H9 (cell line): ENCODE data around the gene FRYL. TPM values are rescaled to one million over a fixed set of nuclear protein-coding genes. Genes with fewer than 3 reads are reported as not detected.

Source experiments
- DNase-seq: peaks from one replicate; pipeline ENCODE4 v3.0.0-alpha.2; 2017
- H2AFZ ChIP-seq: one replicate; pipeline ENCODE4 v1.6.1; 2013; ENCODE audit warnings: mild to moderate bottlenecking, low read length, control low read depth, moderate library complexity
- H2AK5ac ChIP-seq: 2 replicates; pipeline ENCODE4 v1.6.1; 2013; ENCODE audit warnings: low read length, control low read depth, mixed read lengths; ENCODE audit not compliant: insufficient read length
- H2BK120ac ChIP-seq: one replicate; pipeline ENCODE4 v1.6.1; 2013; ENCODE audit warnings: low read depth, mild to moderate bottlenecking, low read length, control low read depth, inconsistent platforms; ENCODE audit not compliant: poor library complexity, severe bottlenecking
- H2BK12ac ChIP-seq: 2 replicates; pipeline ENCODE4 v1.6.1; 2013; ENCODE audit warnings: low read length, control low read depth, mixed read lengths, low read depth; ENCODE audit not compliant: insufficient read length
- H2BK15ac ChIP-seq: 2 replicates; pipeline ENCODE4 v1.6.1; 2013; ENCODE audit warnings: low read depth, low read length, control low read depth
- H2BK20ac ChIP-seq: one replicate; pipeline ENCODE4 v1.6.1; 2013; ENCODE audit warnings: low read depth, mild to moderate bottlenecking, low read length, control low read depth, inconsistent platforms; ENCODE audit not compliant: poor library complexity, severe bottlenecking
- H2BK5ac ChIP-seq: 2 replicates; pipeline ENCODE4 v1.6.1; 2013; ENCODE audit warnings: low read length, control low read depth, mixed read lengths; ENCODE audit not compliant: insufficient read length
- H3K14ac ChIP-seq: 2 replicates; pipeline ENCODE4 v1.6.1; 2013; ENCODE audit warnings: low read length, control low read depth; ENCODE audit not compliant: insufficient read depth
- H3K18ac ChIP-seq: 2 replicates; pipeline ENCODE4 v1.6.1; 2013; ENCODE audit warnings: low read depth, mild to moderate bottlenecking, mixed read lengths, low read length, control low read depth; ENCODE audit not compliant: insufficient read length
- H3K23ac ChIP-seq: 2 replicates; pipeline ENCODE4 v1.6.1; 2013; ENCODE audit warnings: low read length, control low read depth, mixed read lengths, low read depth; ENCODE audit not compliant: insufficient read length
- H3K23me2 ChIP-seq: 2 replicates; pipeline ENCODE4 v1.6.1; 2013; ENCODE audit warnings: low read depth, mild to moderate bottlenecking, mixed read lengths, low read length, control low read depth; ENCODE audit not compliant: insufficient read length, poor library complexity, severe bottlenecking
- H3K27ac ChIP-seq: 2 replicates; pipeline ENCODE4 v1.5.1; 2013; ENCODE audit warnings: low read length, control low read depth, mixed read lengths, low read depth; ENCODE audit not compliant: insufficient read length
- H3K27me3 ChIP-seq: 2 replicates; pipeline ENCODE4 v1.6.1; 2013; ENCODE audit warnings: low read length, control low read depth, inconsistent platforms; ENCODE audit not compliant: insufficient read depth
- H3K4ac ChIP-seq: 2 replicates; pipeline ENCODE4 v1.6.1; 2013; ENCODE audit warnings: low read depth, mild to moderate bottlenecking, control low read depth, inconsistent platforms, low read length, moderate library complexity
- H3K4me1 ChIP-seq: 2 replicates; pipeline ENCODE4 v1.6.1; 2013; ENCODE audit warnings: low read length, control low read depth, inconsistent platforms; ENCODE audit not compliant: insufficient read depth
- H3K4me2 ChIP-seq: 2 replicates; pipeline ENCODE4 v1.6.1; 2013; ENCODE audit warnings: low read length, control low read depth, mixed read lengths; ENCODE audit not compliant: insufficient read length, insufficient read depth
- H3K56ac ChIP-seq: 2 replicates; pipeline ENCODE4 v1.6.1; 2013; ENCODE audit warnings: low read depth, mild to moderate bottlenecking, mixed read lengths, low read length, control low read depth; ENCODE audit not compliant: insufficient read length
- H3K79me1 ChIP-seq: 2 replicates; pipeline ENCODE4 v1.6.1; 2013; ENCODE audit warnings: low read depth, mild to moderate bottlenecking, moderate library complexity, low read length, control low read depth, inconsistent platforms; ENCODE audit not compliant: insufficient read depth, poor library complexity, severe bottlenecking
- H3K79me2 ChIP-seq: 2 replicates; pipeline ENCODE4 v1.6.1; 2013; ENCODE audit warnings: low read length, control low read depth, inconsistent platforms; ENCODE audit not compliant: insufficient read depth
- H3K9ac ChIP-seq: 2 replicates; pipeline ENCODE4 v1.6.1; 2013; ENCODE audit warnings: low read length, control low read depth, mixed read lengths; ENCODE audit not compliant: insufficient read length; ENCODE audit errors: extremely low read depth
- H3K9me3 ChIP-seq: one replicate; pipeline ENCODE4 v1.6.1; 2013; ENCODE audit warnings: low read depth, low read length, inconsistent platforms; ENCODE audit not compliant: control insufficient read depth
- H3T11ph ChIP-seq: one replicate; pipeline ENCODE4 v1.6.1; 2013; ENCODE audit warnings: mild to moderate bottlenecking, low read length, control low read depth, inconsistent platforms
- H4K20me1 ChIP-seq: one replicate; pipeline ENCODE4 v1.6.1; 2013; ENCODE audit not compliant: control insufficient read depth, insufficient read length, insufficient read depth
- H4K5ac ChIP-seq: 2 replicates; pipeline ENCODE4 v1.6.1; 2013; ENCODE audit warnings: low read depth, mild to moderate bottlenecking, mixed read lengths, low read length, control low read depth; ENCODE audit not compliant: insufficient read length
- H4K8ac ChIP-seq: replicated peaks from 2 replicates; pipeline ENCODE4 v1.6.1; 2013; ENCODE audit warnings: low read length, control low read depth, mixed read lengths, low read depth; ENCODE audit not compliant: insufficient read length
- H4K91ac ChIP-seq: 2 replicates; pipeline ENCODE4 v1.6.1; 2013; ENCODE audit warnings: low read depth, mild to moderate bottlenecking, moderate library complexity, mixed read lengths, low read length, control low read depth; ENCODE audit not compliant: insufficient read length
- H3K27ac Mint-ChIP-seq, 3 experiments: 2 replicates in 2 of 3; 3 replicates in 1 of 3; pipeline ENCODE4 v1.8.0; 2020 to 2021; ENCODE audit warnings: mixed read lengths in 3 of 3, mild to moderate bottlenecking in 1 of 3, moderate library complexity in 1 of 3
- H3K27me3 Mint-ChIP-seq: 2 replicates; pipeline ENCODE4 v1.8.0; 2021; ENCODE audit warnings: low read depth, mild to moderate bottlenecking, moderate library complexity, mixed read lengths
- H3K36me3 Mint-ChIP-seq, 3 experiments: 2 replicates in 2 of 3; 3 replicates in 1 of 3; pipeline ENCODE4 v1.8.0; 2020 to 2021; ENCODE audit warnings: low read depth in 3 of 3, mixed read lengths in 3 of 3; ENCODE audit not compliant: insufficient read depth in 1 of 3
- H3K4me1 Mint-ChIP-seq, 2 experiments: 2 replicates each; pipeline ENCODE4 v1.8.0; 2020; ENCODE audit warnings: mixed read lengths in 2 of 2
- H3K4me3 Mint-ChIP-seq, 2 experiments: 2 replicates in 1 of 2; 3 replicates in 1 of 2; pipeline ENCODE4 v1.8.0; 2020 to 2021; ENCODE audit warnings: mild to moderate bottlenecking in 2 of 2, mixed read lengths in 2 of 2, moderate library complexity in 1 of 2
- H3K9me3 Mint-ChIP-seq, 2 experiments: 2 replicates in 1 of 2; 3 replicates in 1 of 2; pipeline ENCODE4 v1.8.0; 2020; ENCODE audit warnings: mild to moderate bottlenecking in 2 of 2, mixed read lengths in 2 of 2, moderate library complexity in 1 of 2
- WGBS: extraction: QIAGEN DNeasy Blood & Tissue Kit; methylation state at CpG from one replicate; pipeline ENCODE4 v1.1.7; 2013; ENCODE audit warnings: missing lambda C conversion rate, low lambda C conversion rate, mixed read lengths; ENCODE audit not compliant: insufficient read length; ENCODE audit errors: extremely low coverage; 5-methylcytosine and 5-hydroxymethylcytosine counted together
- total RNA-seq: library from RNA; stranded (reverse); gene quantifications from 2 replicates; pipeline ENCODE4 v1.2.1, GENCODE V29; 2021
- TF ChIP-seq, protein P1 (sequence below): fragments of 200-600 bp; sonication (generic); conservative IDR thresholded peaks from 3 replicates; pipeline ENCODE4 v1.8.0; 2021; ENCODE audit warnings: antibody characterized with exemption, mild to moderate bottlenecking

The FRYL gene
- total RNA-seq, 1 experiment from 2014 or later = 31.5 TPM

- Mint-ChIP-seq H3K9me3 (no peaks in the 10 kb centered on the region; a peak in 1 of 5 replicates), H3K4me3 (no peak overlapping the region), H3K27ac (no peak overlapping the region), H3K27me3 (no peaks in the 10 kb centered on the region), H3K4me1 (peaks cover 3 to 11% of the 10 kb centered on the region in 2 experiments), H3K36me3 (no peaks in the 10 kb centered on the region)
- H2BK15ac ChIP-seq = no peak overlapping the region
- no peak overlapping the region for H2BK120ac ChIP-seq
- H3K4me2 ChIP-seq = no peak overlapping the region
- H3K9ac ChIP-seq = no peak overlapping the region
- H3K23ac ChIP-seq = no peak overlapping the region
- H4K8ac ChIP-seq = no peak overlapping the region
- no peak overlapping the region for H3K27ac ChIP-seq
- H3K4ac ChIP-seq = no peak overlapping the region
- H3T11ph ChIP-seq = no peak overlapping the region
- H2BK5ac ChIP-seq = no peak overlapping the region
- H2BK12ac ChIP-seq = no peak overlapping the region
- no peak overlapping the region for H4K5ac ChIP-seq
- TF ChIP-seq, protein P1, sequence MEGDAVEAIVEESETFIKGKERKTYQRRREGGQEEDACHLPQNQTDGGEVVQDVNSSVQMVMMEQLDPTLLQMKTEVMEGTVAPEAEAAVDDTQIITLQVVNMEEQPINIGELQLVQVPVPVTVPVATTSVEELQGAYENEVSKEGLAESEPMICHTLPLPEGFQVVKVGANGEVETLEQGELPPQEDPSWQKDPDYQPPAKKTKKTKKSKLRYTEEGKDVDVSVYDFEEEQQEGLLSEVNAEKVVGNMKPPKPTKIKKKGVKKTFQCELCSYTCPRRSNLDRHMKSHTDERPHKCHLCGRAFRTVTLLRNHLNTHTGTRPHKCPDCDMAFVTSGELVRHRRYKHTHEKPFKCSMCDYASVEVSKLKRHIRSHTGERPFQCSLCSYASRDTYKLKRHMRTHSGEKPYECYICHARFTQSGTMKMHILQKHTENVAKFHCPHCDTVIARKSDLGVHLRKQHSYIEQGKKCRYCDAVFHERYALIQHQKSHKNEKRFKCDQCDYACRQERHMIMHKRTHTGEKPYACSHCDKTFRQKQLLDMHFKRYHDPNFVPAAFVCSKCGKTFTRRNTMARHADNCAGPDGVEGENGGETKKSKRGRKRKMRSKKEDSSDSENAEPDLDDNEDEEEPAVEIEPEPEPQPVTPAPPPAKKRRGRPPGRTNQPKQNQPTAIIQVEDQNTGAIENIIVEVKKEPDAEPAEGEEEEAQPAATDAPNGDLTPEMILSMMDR = no peak
- no peaks in the 10 kb centered on the region for H3K79me1 ChIP-seq
- no peak overlapping the region for H3K14ac ChIP-seq
- DNase-seq = no peak
- H3K18ac ChIP-seq = no peak overlapping the region
- no peaks in the 10 kb centered on the region for H4K20me1 ChIP-seq
- no peak overlapping the region for H2AK5ac ChIP-seq
- no peaks in the 10 kb centered on the region for H3K79me2 ChIP-seq
- H3K9me3 ChIP-seq = no peaks in the 10 kb centered on the region
- H3K23me2 ChIP-seq = no peaks in the 10 kb centered on the region
- H4K91ac ChIP-seq = no peak overlapping the region
- no peak overlapping the region for H2BK20ac ChIP-seq
- no CpG with 5 or more reads among the region's 1 CpG for WGBS
- no peaks in the 10 kb centered on the region for H3K4me1 ChIP-seq
- H3K27me3 ChIP-seq = no peaks in the 10 kb centered on the region
- H2AFZ ChIP-seq = no peak overlapping the region
- H3K56ac ChIP-seq = no peak overlapping the region
Measured at GRCh38 chr4:48787056-48787455, 7.0 kb upstream of the FRYL start.
